Inflammatory macrophage (primary cell): ENCODE measurements around the gene PCCA.
A peak's percentile ranks its signal among the peaks of the same experiment; 100 is the strongest.

ENCODE experiments used
- DNase-seq, 2 donors: peaks; one replicate each; pipeline ENCODE4 v3.0.0-alpha.2; 2020 to 2022

Gene PCCA

DNA sequence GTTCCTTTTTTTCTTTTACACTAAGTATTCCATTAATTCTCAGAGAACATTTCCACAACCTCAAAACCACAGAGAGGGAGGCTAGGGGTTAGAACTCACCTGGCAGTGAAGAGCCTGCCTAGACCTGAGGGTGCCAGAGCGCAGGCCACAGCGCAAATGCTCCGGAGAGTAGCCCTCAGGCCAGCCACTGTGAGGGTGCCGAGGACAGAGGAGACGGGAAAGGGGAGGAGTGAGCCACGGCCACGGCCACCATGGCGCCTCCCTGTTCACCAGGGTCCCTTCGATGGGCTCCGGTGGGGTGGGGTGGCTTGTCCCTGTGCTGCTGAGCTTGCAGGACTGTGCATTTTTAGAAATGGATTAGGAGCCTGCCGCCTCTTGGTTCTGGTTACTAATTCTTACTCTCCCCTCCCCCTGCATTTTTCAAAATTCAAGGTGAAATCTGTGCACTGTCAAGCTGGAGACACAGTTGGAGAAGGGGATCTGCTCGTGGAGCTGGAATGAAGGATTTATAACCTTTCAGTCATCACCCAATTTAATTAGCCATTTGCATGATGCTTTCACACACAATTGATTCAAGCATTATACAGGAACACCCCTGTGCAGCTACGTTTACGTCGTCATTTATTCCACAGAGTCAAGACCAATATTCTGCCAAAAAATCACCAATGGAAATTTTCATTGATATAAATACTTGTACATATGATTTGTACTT is 440.9 kb downstream of the PCCA start:
- no peak for DNase-seq

DNA sequence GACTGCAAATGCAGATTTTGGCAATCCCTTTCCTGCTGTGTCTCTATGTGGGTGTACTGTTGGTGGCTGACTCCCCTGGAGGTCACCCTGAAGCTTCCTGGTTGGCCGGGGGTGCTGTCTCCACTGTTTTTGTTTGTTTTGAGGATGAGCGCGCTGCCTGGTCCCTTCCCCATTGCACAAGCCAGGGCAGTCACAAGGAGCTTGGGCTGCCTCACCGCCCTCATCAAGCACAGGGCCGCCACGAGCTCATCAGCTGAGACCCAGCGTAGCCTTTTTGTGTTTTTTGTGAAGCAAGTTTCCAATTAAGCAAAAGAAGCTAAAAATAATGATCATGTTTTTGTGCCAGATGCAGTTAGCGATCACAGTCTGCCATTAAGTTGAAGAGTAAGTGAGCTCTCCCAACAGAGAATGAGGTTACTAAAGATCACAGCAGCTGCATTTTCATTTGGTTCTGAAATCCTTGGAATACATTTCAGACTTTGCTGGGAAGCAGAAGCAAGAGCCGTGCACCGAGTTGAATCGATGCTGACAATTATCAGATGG is 441.8 kb downstream of the PCCA start:
- DNase-seq: peak; percentile 74 to 90

DNA sequence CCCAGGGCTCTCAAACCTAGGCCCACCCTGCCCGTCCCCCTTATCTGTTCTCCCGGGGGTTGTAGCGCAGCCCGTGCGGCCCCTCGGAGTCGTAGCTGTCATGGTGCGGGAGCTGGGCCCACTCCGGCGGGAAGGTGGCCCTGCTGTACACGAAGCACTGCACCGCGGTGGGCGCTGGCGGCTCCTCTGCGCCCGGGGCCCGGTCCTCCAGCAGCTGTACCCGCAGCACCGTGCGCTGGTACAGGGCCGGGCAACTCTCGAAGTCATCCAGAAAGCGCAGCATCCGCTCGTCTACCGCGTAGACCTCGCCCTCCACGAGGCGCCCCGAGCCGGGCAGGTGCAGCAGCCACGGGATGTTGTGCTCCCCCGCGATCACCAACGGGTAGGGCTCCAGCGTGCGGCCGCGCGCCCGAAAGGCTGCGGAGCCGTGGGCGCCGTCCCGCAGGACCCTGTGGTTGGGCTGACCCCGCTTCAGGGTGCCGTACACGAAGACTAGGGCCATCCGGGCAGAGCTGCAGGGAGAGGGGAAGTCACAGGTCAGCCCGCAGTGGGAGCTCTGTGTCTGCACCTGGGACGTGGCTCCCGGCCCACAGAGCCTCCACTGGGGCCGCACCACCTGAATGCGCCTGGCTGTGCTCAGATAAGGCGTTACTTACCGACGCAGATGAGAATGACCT is 443.3 kb downstream of the PCCA start:
- DNase-seq: no peak

DNA sequence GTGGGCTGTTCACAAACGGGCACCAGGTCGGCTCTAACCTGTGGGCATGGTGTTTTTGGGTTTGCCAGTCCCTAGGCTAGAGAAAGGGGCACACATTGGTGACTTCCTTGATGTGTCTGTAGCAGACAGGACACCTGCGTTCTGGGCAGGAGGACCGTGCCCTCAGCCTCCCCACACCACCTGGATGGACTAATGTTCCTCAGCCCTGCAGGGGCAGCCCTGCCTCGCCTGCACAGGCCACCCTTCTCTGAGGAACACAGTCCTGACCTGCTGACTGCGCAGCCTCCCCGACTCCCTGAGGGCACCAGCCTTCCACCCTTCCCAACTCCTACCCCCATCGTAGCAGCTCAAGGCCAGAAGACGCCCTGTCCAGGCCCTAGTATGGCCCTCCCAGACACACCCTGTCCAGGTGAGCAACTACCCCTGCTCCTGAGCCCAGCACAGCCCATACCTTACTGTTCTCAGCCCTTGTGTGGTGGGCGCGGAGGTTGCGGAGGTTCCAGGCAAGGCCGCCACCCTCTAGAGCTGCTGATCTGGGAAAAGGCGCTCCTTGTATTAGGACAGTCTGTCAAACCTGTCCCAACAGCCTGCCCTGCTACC is 444.0 kb downstream of the PCCA start:
- DNase-seq: no peak

DNA sequence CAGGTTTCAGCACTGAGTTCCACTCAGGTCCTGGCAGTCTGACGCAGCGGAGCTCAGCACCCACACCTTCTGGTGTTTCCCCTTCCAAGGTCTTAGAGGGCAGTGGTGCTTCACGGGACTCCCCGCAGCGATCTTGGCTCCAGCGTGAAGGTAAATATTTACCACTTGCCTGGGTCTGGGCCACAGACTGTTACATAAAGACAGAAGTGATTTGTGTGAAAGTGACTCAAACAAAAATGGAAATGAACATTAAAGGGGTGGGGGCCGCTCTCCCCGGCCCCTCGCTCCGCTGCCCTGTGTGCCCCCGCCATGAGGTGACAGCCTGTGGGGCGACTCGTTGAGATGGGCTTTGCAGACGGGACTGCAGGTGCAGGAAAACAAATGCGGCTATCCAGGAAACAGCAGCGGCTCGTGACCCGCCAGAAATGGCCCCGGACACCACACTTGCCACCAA is 444.7 kb downstream of the PCCA start:
- no peak for DNase-seq

DNA sequence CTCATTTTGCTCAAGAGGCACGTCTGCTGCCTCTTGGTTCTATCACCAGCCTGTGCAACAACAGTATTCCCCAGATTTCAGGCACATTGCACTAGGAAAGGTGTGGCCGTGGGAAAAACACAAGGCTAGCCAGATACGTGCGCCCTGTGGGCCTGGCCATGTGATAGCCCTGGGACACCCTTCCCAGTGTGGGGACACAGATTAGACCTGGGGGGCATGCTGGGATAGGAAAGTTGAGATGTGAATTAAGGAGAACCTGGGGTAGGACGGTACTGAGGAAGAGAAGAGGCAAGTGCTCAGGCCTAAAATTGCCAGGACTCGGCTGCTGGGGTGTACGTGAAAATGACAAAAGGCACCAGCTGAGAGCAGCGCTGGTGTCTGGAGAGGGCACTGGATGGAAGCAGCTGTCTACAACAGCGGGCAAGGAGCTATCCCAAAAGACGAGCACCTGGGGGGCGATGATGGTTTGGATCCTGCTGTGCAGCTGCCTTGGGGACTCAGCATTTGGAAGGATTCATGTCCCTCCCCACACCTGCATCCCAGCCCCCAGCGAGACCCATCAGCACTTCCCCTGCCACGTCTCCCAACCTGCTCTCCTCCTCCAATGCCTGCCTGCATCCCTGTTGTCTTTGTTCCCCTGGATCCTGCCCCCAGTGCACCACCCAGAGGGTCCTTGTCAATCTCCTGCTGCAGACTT is 445.4 kb downstream of the PCCA start:
- DNase-seq: no peak

DNA sequence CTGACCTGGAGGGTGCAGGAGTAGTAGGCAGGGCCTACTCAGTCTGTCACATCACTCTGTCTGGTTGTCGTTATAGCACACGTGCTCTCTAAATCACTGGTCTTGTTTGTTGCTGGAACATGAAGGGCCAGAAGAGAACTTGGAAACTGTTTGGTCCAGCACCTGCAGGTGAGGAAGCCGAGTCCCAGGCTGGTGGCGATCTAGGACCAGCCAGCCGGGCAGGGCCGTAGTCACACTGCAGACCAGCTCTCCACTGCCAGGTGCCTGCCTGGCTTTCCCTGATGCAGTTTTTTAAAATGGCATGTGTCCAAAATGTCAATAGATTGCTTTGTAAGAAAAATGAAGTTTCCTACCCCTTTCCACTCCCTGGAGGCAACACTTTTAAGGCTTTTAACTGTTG is 446.0 kb downstream of the PCCA start:
- DNase-seq: no peak

DNA sequence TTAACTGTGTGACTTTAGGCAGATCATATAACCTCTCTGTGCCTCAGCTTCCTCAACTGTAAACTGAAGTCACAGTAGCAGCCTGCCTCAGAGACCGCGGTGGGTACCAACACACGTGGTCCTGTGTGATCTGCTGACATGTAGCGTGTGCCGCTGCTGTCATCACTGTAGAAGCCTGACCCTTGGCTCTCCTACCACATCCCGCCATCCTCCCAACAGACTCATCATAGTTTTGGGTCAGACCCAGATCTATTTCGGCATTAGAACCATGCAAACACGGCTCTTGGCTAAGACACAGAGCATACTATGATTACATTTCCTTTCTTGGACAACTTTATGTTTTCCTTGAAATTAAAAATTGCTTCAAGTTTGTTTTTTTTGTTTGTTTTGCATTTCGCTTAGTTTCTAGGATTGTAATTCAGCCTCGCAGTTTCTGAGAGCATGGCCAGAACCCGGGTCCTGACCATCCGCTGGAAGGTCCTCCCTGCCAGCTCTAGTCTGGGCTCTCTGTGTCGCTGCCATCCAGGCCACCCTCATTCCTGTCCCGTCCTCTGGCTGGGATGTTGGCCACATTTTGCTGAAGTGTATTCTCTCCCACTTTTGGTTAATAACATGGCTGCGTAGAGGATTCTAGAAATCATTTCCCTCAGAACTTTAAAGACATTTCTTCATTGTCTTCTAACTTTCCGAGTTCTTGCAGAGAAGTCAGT is 446.7 kb downstream of the PCCA start:
- no peak for DNase-seq

DNA sequence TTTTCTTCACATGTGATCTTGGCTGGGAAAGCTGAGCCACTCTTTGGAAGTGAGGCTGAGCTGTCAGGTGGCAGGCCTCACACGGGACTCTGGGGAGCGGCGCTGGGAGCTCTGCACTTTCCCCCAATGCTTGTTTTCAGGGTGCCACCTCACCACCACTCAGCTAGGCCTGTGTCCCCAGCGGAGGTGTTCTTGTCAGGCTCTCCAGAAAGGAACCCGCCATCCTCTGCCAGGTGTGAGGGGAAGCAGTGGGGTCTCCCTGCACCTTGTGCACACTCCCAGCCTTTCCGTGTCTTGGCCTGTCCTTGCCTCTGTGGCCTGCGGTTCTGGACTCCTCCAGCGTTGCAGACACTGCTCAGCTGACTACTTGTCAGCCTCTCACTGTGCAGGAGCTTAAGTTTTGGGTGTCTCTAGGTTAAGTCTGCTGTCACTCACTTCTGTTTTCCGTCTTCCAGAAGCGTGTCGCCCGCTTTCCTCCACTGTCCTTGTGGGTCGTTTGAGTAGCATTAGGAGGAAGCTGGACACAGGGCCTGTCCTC is 447.8 kb downstream of the PCCA start:
- DNase-seq: no peak

DNA sequence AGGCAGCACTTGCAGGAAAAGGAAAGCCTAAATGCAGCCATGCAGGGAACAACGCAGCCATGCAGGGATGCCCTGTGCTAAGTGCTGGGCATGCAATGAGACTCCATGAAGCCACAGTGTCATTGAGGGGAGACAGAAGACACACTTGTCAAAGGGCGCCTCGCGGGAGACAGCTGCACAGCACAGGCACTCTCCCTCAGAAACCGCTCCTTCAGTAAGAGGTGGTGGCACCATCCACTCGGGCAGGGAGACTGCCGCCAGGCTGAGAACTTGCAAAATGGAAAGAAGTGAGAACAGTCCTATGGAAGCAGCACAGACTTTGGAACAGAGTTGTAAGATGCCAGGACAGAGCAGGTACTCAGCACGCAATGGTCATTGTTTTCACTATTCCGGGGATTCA is 448.6 kb downstream of the PCCA start:
- DNase-seq: no peak

DNA sequence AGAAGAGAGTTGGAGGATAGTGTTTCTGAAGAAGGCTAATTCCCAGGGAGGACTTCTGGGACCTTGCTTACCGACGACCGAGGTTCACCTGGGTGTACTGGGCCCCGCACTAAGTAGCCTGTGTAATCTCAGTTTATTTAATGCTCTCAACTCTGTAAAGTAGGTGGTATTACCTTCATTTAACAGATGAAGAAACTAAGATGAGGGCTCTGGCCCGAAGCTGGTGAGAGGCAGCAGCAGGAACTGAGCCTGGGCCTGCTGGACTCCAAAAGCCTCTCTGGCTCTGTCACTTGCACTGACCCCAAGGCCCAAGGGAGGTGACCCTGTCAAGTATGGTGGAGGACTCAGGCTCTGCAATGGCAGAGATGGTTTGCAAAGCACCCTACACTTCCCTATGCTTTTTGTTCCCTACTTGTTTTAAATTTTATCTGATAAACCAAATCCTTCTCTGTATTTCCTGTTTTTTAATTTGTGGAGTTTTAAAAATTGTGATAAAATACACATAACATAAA is 449.1 kb downstream of the PCCA start:
- DNase-seq: no peak

DNA sequence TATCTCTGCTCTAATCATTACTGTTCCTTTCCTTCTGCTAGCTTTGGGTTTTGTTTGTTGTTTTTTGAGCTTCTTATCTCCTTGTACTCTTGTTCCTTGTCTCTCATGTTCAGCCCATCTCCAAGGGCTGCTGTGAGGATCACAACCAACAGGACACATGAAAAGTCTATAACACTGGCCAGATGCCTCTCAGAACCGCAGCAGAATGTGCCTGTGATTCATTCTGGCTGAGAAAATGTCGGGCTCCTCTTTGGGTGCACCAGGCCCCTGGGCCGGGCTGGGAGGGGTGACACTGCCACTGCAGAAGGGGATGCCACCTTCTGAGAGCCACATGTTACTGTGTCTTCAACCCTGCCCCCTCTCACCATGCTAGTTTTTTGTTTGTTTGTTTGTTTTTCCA is 451.7 kb downstream of the PCCA start:
- no peak for DNase-seq

DNA sequence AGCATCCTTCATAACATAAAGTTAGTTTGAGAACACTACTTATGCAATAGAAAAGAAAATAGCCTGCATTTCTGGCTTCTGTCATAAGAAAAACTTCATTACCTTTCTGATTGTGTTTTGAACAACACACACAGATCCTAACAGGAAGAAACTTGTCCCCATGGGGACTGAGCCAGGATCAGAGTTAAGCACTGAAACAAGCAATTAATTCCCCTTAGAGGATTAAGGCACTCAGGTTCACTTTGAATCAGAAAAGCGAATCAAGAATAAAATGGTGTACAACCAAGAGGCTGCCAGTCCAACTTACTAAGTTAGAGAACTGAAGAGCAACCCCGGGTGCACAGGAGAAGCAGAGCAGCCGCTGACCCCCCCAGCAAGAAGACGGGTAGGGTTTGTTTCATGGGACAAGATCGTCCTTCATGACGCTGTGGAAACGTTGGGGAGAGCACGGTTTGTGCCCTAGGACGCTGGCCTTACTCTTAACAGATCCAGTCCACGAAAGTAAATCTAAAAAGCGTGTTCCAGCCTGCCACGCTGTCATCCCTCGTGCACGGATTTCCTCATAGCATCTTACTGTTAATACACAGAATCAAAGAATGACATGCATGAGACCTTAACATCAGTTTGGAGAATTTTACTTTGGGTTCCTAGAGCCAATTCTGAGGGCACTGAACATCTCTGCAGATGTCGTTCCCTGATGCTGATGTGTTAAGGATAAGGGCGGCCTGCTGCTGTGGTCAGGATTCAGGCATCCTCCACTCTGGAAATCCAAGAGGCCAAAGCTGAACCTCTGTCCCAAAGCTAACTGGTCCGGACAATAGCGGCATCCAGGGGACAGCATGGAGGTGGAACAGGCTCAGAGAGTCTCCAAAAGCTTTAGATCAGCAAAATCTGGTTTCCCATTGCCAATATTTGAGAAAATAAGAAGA is 453.3 kb downstream of the PCCA start:
- no peak for DNase-seq

DNA sequence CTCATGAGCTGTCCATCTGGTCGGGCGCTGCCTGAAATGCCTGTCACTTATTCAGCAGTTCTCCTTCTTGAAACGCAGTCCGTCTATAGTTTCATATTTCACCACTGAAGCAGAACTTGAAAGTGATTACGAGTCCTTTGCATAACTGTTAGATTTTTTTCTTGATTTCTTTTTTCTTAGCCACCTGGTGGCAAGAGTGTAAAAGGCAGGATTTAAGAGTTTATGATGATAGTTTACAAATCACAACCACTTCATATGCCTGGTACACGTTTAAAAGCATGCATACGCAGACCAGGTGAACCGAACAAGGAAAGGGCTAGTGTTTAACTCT is 453.9 kb downstream of the PCCA start:
- DNase-seq: peak; percentile 71 to 86

DNA sequence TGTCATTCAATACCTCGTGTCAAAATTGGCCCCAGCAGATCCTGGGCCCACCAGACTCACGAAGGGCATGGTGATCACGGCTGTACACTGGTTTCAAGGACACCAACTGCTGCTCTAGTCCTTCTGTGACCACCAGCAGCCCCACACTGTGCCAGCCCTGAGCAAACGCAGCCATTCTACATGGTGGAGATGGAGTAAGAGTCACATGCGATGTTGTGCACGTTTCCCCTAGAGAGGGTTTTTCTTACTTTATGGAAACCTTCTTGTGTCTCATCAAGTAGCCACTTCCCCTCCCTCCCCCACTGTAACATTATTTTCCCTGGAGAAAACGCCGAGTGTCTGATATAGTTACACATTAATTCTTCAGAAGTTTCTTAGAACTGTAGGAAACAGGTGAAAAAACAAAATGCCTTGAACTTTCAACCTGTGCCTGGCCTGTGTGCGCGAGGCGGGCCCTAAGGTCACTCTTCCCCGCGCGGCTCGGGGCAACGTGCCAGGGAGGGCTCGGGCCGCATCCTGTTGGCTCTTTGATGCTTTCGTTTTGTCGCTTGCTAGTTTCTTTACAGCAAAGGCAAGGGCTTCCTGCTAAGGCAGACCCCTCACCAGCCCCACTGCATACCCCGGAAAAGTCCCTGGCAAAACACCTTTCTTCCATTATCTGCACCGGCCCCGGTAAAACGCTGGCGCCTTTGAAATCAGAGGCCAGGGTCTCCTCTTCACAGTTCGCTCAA is 455.1 kb downstream of the PCCA start:
- no peak for DNase-seq

DNA sequence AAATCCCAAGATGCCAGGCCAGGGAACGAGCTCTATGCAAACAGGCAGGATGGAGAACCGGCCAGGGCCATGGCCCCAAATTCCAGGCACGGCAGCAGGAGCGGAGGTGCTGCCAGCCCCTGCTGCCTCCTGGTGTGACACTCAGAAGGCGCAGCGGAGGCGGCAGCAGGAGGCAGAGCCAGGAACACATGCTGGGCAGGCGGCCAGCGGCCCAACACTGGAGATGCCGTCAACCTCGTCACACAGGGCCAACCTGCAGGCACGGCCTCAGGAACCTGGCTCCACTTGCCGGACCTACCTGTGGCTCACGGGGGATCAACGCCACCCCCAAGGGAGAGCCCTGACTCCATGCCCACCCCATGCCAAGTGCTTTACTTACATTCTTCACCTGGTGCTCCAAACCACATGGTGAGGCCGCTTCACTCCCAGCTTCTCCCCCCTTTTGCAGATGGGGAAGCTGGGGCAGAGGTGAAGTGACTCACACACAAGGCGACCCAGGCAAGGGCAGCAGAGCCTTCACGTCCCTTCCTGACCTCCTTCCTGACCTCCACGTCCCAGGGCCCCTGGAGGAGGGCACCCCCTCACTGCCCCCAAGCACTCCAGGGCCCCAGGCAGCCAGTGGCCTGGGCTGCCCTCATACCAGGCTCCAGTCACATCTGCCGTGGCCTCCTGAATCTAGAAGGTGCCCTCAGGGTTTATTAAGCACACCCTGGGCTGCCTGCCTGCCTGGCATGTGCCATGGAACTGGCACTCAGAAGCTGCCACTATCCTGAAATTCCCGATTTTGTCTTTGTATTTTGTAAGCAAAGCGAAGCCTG is 456.2 kb downstream of the PCCA start:
- no peak for DNase-seq

DNA sequence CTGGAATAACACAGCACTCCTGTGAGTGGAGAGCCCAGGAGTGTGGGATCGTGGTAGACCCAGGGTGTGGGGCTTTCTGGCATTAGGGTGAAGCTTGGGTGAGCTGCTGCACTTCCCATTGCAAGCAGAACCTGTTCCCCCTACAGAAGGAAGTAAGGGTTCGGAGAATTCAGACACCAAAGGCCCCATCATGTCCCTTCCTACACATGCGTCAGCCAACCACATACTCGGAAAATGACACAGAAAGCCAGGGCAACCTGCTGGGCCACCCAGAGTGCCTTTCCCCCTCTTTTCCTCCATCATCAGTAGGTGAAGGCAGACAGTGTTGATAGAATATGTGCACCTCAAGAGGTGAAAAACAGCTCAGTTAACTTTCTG is 456.8 kb downstream of the PCCA start:
- DNase-seq: no peak

DNA sequence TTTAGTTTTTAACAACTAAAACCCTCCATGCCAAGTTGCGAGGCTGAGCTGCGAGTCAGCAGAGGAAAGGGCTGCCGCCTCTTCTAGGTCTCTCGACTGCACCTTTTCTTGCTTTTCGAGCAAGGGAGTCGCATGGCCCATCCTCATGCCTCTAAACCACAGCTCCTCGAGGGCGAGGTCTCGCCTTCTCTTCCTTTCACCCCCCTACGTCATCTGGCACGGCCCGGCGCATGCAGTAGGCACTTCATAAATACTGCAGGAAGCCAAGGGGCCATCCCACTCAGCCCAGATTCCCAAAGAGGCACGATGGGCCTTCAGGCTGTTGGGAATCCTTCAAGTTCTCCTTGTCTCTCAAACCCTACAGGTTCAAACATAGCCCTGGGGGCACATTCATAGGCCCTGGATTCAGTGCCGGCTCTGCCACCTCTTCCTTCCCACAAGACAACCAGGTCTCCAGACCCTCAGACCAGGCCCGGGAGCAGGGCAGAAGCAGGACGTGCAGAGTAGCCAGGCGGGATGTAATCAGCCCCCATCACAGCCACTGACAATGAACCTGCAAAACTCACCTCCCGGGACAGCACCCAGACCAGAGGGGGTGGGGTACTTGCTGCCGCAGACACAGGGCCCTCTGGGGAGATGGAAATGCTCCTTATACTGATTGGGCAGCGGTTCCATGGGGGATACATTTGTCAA is 458.0 kb downstream of the PCCA start:
- DNase-seq: no peak

DNA sequence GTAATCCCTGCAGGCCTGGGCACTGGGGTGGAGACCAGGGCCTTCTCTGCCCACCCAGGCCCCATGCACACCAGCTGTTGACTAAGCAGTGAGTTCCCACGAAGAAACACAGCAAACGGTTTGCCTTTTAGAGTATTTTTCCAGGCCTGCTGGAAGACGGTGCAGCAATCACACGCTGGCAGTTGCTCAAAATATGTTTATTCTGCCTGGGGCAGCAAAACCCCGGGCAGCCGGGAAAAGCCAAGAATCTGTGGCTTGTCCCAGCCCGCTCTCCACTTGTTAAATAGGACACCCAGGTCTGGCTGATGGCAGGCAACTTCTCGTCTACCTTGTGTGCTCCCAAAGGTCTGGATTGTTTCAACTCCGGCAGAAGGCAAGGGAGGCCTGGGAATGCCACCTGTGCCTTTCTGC is 458.9 kb downstream of the PCCA start:
- no peak for DNase-seq
